Measurements from ENCODE around the gene ANP32B. TPM values are rescaled to one million over a fixed set of nuclear protein-coding genes. Genes with fewer than 3 reads are reported as not detected.
"Not testable (repeated sequence)": the region's sequence is repeated elsewhere in the genome, so short reads cannot be mapped to it uniquely, and the experiment has no call there.

The ANP32B gene
- total RNA-seq, 1 donor from 2014 or later, result 153 TPM

DNA sequence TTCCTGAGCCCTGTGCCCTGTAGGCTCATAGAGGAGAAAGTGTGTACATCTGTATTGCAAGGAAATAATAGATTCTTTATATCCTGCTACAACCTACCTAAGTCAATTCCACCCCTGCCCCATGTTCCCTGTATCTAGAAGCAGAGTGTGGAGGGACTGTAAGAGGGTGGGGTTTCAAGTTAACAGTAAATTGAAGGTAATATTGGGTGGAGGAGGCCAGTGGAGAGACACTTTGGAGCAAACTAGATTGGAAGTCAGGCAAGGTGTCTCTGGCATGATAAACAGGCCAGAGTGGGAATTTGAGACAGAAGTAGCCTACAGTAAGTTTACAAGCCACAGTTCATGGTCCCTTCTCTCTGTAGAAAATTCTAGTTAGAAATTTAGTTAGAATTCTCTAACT is 42.9 kb upstream of the ANP32B start:
- TF ChIP-seq, protein P1, sequence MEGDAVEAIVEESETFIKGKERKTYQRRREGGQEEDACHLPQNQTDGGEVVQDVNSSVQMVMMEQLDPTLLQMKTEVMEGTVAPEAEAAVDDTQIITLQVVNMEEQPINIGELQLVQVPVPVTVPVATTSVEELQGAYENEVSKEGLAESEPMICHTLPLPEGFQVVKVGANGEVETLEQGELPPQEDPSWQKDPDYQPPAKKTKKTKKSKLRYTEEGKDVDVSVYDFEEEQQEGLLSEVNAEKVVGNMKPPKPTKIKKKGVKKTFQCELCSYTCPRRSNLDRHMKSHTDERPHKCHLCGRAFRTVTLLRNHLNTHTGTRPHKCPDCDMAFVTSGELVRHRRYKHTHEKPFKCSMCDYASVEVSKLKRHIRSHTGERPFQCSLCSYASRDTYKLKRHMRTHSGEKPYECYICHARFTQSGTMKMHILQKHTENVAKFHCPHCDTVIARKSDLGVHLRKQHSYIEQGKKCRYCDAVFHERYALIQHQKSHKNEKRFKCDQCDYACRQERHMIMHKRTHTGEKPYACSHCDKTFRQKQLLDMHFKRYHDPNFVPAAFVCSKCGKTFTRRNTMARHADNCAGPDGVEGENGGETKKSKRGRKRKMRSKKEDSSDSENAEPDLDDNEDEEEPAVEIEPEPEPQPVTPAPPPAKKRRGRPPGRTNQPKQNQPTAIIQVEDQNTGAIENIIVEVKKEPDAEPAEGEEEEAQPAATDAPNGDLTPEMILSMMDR (IDR thresholded peaks at IDR 0.05; ENCODE audit: unreplicated experiment), result no peak
- H3K27ac Mint-ChIP-seq, result no peak overlapping the region
- H3K4me3 Mint-ChIP-seq (ENCODE audit: low read depth), result no peak overlapping the region
- DNase-seq (ENCODE audit: low spot score, unreplicated experiment), result no peak
- no peaks in the 10 kb centered on the region for H3K9me3 Mint-ChIP-seq (ENCODE audit: low read depth)
- peaks cover 59% of the 10 kb centered on the region for H3K27me3 Mint-ChIP-seq
- no peaks in the 10 kb centered on the region for H3K4me1 Mint-ChIP-seq (ENCODE audit: low read depth)
- H3K36me3 Mint-ChIP-seq (ENCODE audit: insufficient read depth), result no peaks in the 10 kb centered on the region

DNA sequence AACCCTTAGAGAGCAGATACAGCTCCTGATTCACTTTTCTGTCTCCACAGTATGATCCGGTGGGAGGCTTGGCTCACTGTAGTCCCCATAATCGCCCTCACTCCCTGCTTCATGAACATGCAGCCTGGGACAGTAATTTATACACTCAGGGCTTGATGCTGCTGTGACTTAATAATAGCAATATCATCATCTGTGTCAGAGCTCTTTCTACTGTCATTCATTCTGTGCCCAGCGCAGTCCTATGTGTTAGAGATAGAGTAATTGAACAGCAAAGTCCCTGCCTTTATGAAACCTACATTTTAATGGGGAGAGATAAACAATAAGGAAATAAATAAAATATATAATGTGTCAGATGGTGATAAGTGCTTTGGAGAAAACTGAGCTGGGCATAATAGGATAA is 42.4 kb upstream of the ANP32B start:
- no peak for DNase-seq (ENCODE audit: low spot score, unreplicated experiment)
- Mint-ChIP-seq H3K9me3 (ENCODE audit: low read depth) (no peaks in the 10 kb centered on the region), H3K4me1 (ENCODE audit: low read depth) (no peaks in the 10 kb centered on the region), H3K27ac (no peak overlapping the region), H3K27me3 (peaks cover 54% of the 10 kb centered on the region), H3K4me3 (ENCODE audit: low read depth) (no peak overlapping the region), H3K36me3 (ENCODE audit: insufficient read depth) (no peaks in the 10 kb centered on the region)
- TF ChIP-seq, protein P1 (IDR thresholded peaks at IDR 0.05; ENCODE audit: unreplicated experiment), result no peak

DNA sequence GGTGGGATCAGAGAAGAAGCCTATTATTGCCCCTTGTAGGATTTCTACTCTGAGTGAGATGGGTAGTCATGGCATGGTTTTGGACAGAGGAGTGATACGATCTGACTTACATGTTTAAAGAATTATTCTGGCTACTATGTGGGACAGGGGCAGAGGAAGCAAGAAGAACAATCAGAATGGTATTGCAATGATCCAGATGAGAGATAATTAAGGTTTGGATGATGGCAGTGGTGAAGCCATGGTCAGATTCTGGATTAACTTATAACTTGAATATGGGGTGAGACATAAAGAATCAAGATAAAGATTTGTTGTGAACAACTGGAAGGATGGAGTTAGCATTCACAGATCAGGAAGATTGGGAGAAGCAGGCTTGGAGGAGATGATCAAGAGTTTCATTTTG is 41.8 kb upstream of the ANP32B start:
- no peak for DNase-seq (ENCODE audit: low spot score, unreplicated experiment)
- no peaks in the 10 kb centered on the region for H3K9me3 Mint-ChIP-seq (ENCODE audit: low read depth)
- no peaks in the 10 kb centered on the region for H3K36me3 Mint-ChIP-seq (ENCODE audit: insufficient read depth)
- peaks cover 49% of the 10 kb centered on the region for H3K27me3 Mint-ChIP-seq
- H3K27ac Mint-ChIP-seq, result no peak overlapping the region
- TF ChIP-seq, protein P1 (IDR thresholded peaks at IDR 0.05; ENCODE audit: unreplicated experiment), result no peak
- H3K4me1 Mint-ChIP-seq (ENCODE audit: low read depth), result no peaks in the 10 kb centered on the region
- no peak overlapping the region for H3K4me3 Mint-ChIP-seq (ENCODE audit: low read depth)

DNA sequence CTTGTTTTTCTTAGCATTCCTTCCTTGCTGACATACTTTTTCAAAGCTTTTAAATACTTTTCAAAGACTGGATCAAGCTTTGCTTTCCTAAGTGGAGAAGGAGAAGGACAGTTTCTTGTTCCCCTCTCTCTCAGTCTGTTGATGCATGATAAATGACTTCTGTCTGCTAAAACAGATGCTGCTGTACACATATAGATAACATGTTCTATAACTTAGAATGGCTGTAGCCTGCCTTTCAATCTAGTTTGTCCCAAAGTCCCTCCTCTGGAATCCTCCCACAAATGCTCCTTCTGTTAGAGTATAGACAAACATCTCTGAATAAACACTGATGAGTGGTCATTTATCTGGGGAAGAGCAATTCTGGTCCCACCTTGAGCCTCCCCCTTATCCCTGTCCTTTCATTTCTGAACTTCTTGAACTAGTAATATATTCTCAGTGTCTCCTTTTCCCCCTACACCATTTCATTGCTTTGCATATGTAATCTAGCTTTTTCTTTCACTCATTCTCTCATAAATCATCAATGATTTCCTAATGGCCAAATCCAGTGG is 39.8 kb upstream of the ANP32B start:
- TF ChIP-seq, protein P1 (IDR thresholded peaks at IDR 0.05; ENCODE audit: unreplicated experiment), result no peak

DNA sequence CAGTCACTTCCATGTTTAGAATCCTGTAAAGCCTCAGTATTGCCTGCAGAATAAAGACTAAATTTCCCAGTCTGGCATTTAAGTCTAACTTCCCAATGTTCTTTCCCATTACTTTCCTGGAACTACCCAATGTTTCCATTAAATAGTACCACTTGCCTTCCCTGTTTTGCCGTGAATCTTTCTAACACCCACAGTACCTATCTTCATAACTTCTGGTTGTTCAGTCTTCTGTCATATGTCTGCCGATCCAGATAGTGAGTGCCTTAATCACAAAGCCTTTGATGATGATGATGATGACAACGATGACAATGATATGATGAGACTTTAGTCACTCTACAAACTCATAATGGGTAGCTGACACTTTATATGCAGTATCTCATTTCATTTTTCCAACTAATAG is 38.5 kb upstream of the ANP32B start:
- no peak for DNase-seq (ENCODE audit: low spot score, unreplicated experiment)
- Mint-ChIP-seq H3K4me3 (ENCODE audit: low read depth) (no peak overlapping the region), H3K9me3 (ENCODE audit: low read depth) (no peaks in the 10 kb centered on the region), H3K4me1 (ENCODE audit: low read depth) (no peaks in the 10 kb centered on the region), H3K27me3 (peaks cover 29% of the 10 kb centered on the region), H3K27ac (no peak overlapping the region), H3K36me3 (ENCODE audit: insufficient read depth) (no peaks in the 10 kb centered on the region)
- TF ChIP-seq, protein P1 (IDR thresholded peaks at IDR 0.05; ENCODE audit: unreplicated experiment), result no peak

More for the DNA sequence above, 39.8 kb upstream of the ANP32B start:
- Mint-ChIP-seq H3K27me3 (peaks cover 34% of the 10 kb centered on the region), H3K4me3 (ENCODE audit: low read depth) (no peak overlapping the region), H3K36me3 (ENCODE audit: insufficient read depth) (no peaks in the 10 kb centered on the region), H3K27ac (no peak overlapping the region), H3K4me1 (ENCODE audit: low read depth) (no peaks in the 10 kb centered on the region), H3K9me3 (ENCODE audit: low read depth) (no peaks in the 10 kb centered on the region)
- DNase-seq (ENCODE audit: low spot score, unreplicated experiment), result no peak

DNA sequence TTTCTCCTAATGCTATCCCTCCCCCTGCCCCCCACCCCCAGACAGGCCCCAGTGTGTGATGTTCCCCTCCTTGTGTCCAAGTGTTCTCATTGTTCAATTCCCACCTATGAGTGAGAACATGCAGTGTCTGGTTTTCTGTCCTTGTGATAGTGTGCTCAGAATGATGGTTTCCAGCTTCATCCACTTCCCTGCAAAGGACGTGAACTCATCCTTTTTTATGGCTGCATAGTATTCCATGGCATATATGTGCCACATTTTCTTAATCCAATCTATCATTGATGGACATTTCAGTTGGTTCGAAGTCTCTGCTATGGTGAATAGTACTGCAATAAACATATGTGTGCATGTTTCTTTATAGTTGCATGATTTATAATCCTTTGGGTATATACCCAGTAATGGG is 37.7 kb upstream of the ANP32B start:
- peaks cover 32% of the 10 kb centered on the region for H3K27me3 Mint-ChIP-seq
- not testable (repeated sequence) for H3K36me3 Mint-ChIP-seq (ENCODE audit: insufficient read depth); H3K9me3 Mint-ChIP-seq (ENCODE audit: low read depth); H3K27ac Mint-ChIP-seq; DNase-seq (ENCODE audit: low spot score, unreplicated experiment); H3K4me1 Mint-ChIP-seq (ENCODE audit: low read depth); H3K4me3 Mint-ChIP-seq (ENCODE audit: low read depth)

DNA sequence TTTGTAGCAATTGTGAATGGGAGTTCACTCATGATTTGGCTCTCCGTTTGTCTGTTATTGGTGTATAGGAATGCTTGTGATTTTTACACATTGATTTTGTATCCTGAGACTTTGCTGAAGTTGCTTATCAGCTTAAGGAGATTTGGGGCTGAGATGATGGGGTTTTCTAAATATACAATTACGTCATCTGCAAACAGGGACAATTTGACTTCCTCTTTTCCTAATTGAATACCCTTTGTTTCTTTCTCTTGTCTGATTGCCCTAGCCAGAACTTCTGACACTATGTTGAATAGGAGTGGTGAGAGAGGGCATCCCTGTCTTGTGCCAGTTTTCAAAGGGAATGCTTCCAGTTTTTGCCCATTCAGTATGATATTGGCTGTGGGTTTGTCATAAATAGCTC is 36.0 kb upstream of the ANP32B start:
- H3K4me1 Mint-ChIP-seq (ENCODE audit: low read depth); H3K36me3 Mint-ChIP-seq (ENCODE audit: insufficient read depth); DNase-seq (ENCODE audit: low spot score, unreplicated experiment); H3K4me3 Mint-ChIP-seq (ENCODE audit: low read depth); H3K27ac Mint-ChIP-seq; H3K9me3 Mint-ChIP-seq (ENCODE audit: low read depth): not testable (repeated sequence)
- peaks cover 20% of the 10 kb centered on the region for H3K27me3 Mint-ChIP-seq

DNA sequence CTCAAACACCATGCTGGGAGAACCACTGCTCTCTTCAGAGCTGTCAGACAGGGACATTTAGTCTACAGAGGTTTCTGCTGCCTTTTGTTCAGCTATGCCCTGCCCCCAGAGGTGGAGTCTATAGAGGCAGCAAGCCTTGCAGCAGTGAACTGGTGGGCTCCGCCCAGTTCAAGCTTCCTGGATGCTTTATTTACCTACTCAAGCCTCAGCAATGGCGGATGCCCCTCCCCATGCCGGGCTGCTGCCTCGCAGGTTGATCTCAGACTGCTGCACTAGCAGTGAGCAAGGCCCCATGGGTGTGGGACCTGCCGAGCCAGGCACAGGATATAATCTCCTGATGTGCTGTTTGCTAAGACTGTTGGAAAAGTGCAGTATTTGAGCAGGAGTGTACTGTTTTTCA is 32.3 kb upstream of the ANP32B start:
- H3K9me3 Mint-ChIP-seq (ENCODE audit: low read depth), result not testable (repeated sequence)
- H3K27me3 Mint-ChIP-seq, result peaks cover 20% of the 10 kb centered on the region

More for the DNA sequence above, 32.3 kb upstream of the ANP32B start:
- not testable (repeated sequence) for H3K27ac Mint-ChIP-seq; H3K36me3 Mint-ChIP-seq (ENCODE audit: insufficient read depth); H3K4me3 Mint-ChIP-seq (ENCODE audit: low read depth); H3K4me1 Mint-ChIP-seq (ENCODE audit: low read depth); DNase-seq (ENCODE audit: low spot score, unreplicated experiment)

Data from progenitor cell of endocrine pancreas (in vitro differentiated cells).